WTC11 (cell line): ENCODE results near the gene CD247. TPM values are rescaled to one million over a fixed set of nuclear protein-coding genes. Genes with fewer than 3 reads are reported as not detected.

Experiments
- ATAC-seq: fragments of 200-7000 bp; cut with Tn5 transposase; 2 replicates; pipeline ENCODE4 v1.10.0; 2021; ENCODE audit warnings: mild to moderate bottlenecking, moderate library complexity
- CTCF ChIA-PET: fragments of 300-600 bp; sonication (Branson Sonifier 250); formaldehyde crosslinking; loops from one replicate; lab custom pipeline; 2021; ENCODE audit warnings: antibody characterized with exemption; lab: Charles Lee
- POLR2A ChIA-PET: fragments of 350-600 bp; sonication (Branson Sonifier 250); formaldehyde crosslinking; loops from one replicate; lab custom pipeline; 2021; ENCODE audit warnings: antibody characterized with exemption; lab: Charles Lee
- DNase-seq: peaks from one replicate; pipeline ENCODE4 v3.0.0; 2021; ENCODE audit warnings: low spot score
- H3K27ac Mint-ChIP-seq: 2 replicates; pipeline ENCODE4 v1.8.0; 2021; ENCODE audit warnings: mixed read lengths
- H3K27me3 Mint-ChIP-seq: 2 replicates; pipeline ENCODE4 v1.8.0; 2021; ENCODE audit warnings: low read depth, mild to moderate bottlenecking, moderate library complexity, mixed read lengths
- H3K36me3 Mint-ChIP-seq: 2 replicates; pipeline ENCODE4 v1.8.0; 2021; ENCODE audit warnings: mixed read lengths
- H3K4me1 Mint-ChIP-seq: 2 replicates; pipeline ENCODE4 v1.8.0; 2022; ENCODE audit warnings: mixed read lengths
- H3K4me3 Mint-ChIP-seq: 2 replicates; pipeline ENCODE4 v1.8.0; 2021; ENCODE audit warnings: mild to moderate bottlenecking, moderate library complexity, mixed read lengths
- H3K9me3 Mint-ChIP-seq: 2 replicates; pipeline ENCODE4 v1.8.0; 2021; ENCODE audit warnings: mixed read lengths
- ARID4B ChIP-seq: sonication (generic); formaldehyde crosslinking; IDR thresholded peaks from 2 replicates; pipeline ENCODE4 v1.8.0; 2023; ENCODE audit warnings: missing genetic modification reagents, mild to moderate bottlenecking, borderline replicate concordance
- CBFB ChIP-seq: sonication (generic); formaldehyde crosslinking; IDR thresholded peaks from 2 replicates; pipeline ENCODE4 v1.8.1; 2022; ENCODE audit warnings: mild to moderate bottlenecking, low read depth, missing genetic modification reagents
- ELF4 ChIP-seq: sonication (generic); formaldehyde crosslinking; IDR thresholded peaks from 2 replicates; pipeline ENCODE4 v1.8.1; 2022; ENCODE audit warnings: low read depth, mild to moderate bottlenecking, moderate library complexity, missing genetic modification reagents
- HMGA2 ChIP-seq: fragments of 250-450 bp; sonication (Bioruptor Pico); IDR thresholded peaks from 2 replicates; pipeline ENCODE4 v1.4.0; 2021; ENCODE audit warnings: mild to moderate bottlenecking, moderate library complexity
- HMGXB4 ChIP-seq: sonication (generic); formaldehyde crosslinking; IDR thresholded peaks from 2 replicates; pipeline ENCODE4 v1.8.1; 2023; ENCODE audit warnings: mild to moderate bottlenecking, moderate library complexity, missing genetic modification reagents
- JAZF1 ChIP-seq: fragments of 250-450 bp; sonication (Bioruptor Pico); IDR thresholded peaks from 2 replicates; pipeline ENCODE4 v1.9.0; 2021; ENCODE audit warnings: moderate library complexity, mild to moderate bottlenecking, inconsistent platforms
- MLX ChIP-seq: sonication (generic); formaldehyde crosslinking; IDR thresholded peaks from 2 replicates; pipeline ENCODE4 v1.8.1; 2023; ENCODE audit warnings: mild to moderate bottlenecking, missing genetic modification reagents, moderate library complexity
- MXD4 ChIP-seq: fragments of 250-450 bp; sonication (Bioruptor Pico); IDR thresholded peaks from 2 replicates; pipeline ENCODE4 v1.8.0; 2021; ENCODE audit warnings: mild to moderate bottlenecking, moderate library complexity, borderline replicate concordance
- NFE2L1 ChIP-seq: sonication (generic); formaldehyde crosslinking; IDR thresholded peaks from 2 replicates; pipeline ENCODE4 v1.8.1; 2023; ENCODE audit warnings: missing genetic modification reagents
- NR3C1 ChIP-seq: sonication (generic); formaldehyde crosslinking; conservative IDR thresholded peaks from 2 replicates; pipeline ENCODE4 v1.8.1; 2023; ENCODE audit warnings: low read depth, mild to moderate bottlenecking, missing genetic modification reagents
- PRDM15 ChIP-seq: sonication (generic); formaldehyde crosslinking; IDR thresholded peaks from 2 replicates; pipeline ENCODE4 v1.8.0; 2022; ENCODE audit warnings: missing genetic modification reagents
- PREB ChIP-seq: sonication (generic); formaldehyde crosslinking; IDR thresholded peaks from 2 replicates; pipeline ENCODE4 v1.8.1; 2022; ENCODE audit warnings: mild to moderate bottlenecking, missing genetic modification reagents, moderate library complexity, borderline replicate concordance
- RORB ChIP-seq: fragments of 250-450 bp; sonication (Bioruptor Pico); IDR thresholded peaks from 2 replicates; pipeline ENCODE4 v1.9.0; 2021; ENCODE audit warnings: mild to moderate bottlenecking
- USF1 ChIP-seq: sonication (generic); formaldehyde crosslinking; IDR thresholded peaks from 2 replicates; pipeline ENCODE4 v1.8.0; 2022; ENCODE audit warnings: mild to moderate bottlenecking, missing genetic modification reagents
- ZBTB21 ChIP-seq: sonication (generic); formaldehyde crosslinking; IDR thresholded peaks from 2 replicates; pipeline ENCODE4 v1.8.1; 2023; ENCODE audit warnings: mild to moderate bottlenecking, missing genetic modification reagents, borderline replicate concordance
- ZNF138 ChIP-seq: sonication (generic); formaldehyde crosslinking; conservative IDR thresholded peaks from 2 replicates; pipeline ENCODE4 v1.8.1; 2022; ENCODE audit warnings: mild to moderate bottlenecking, moderate library complexity, missing genetic modification reagents
- ZNF232 ChIP-seq: sonication (generic); formaldehyde crosslinking; IDR thresholded peaks from 2 replicates; pipeline ENCODE4 v1.8.0; 2022; ENCODE audit warnings: mild to moderate bottlenecking, missing genetic modification reagents
- ZSCAN18 ChIP-seq: fragments of 250-450 bp; sonication (Bioruptor Pico); IDR thresholded peaks from 2 replicates; pipeline ENCODE4 v2.1.2; 2022; ENCODE audit warnings: mild to moderate bottlenecking, moderate library complexity
- total RNA-seq: library from RNA; stranded (reverse); gene quantifications from 3 replicates; pipeline ENCODE4 v1.2.3, GENCODE V29; 2021

The CD247 gene
- total RNA-seq, 1 experiment from 2014 or later = 1.8 TPM

- no peak for TF ChIP-seq MLX
- TF ChIP-seq, all 79 proteins: peak for 2
Measured at GRCh38 chr1:167430849-167431242, 87.5 kb downstream of the CD247 start (continued).

- no peaks in the 10 kb centered on the region for H3K36me3 Mint-ChIP-seq
- ChIA-PET POLR2A (interaction anchor here (0.5 kb wide), 1 partner anchor 140 kb away, joined by 5 read pairs; no protein-coding TSS in a partner anchor), CTCF (interaction anchor here (0.6 to 1.9 kb wide), 5 partner anchors 11 to 110 kb away, joined by 3 to 6 read pairs (median 3); no protein-coding TSS in a partner anchor)
- no peaks in the 10 kb centered on the region for H3K9me3 Mint-ChIP-seq
- peaks cover 3% of the 10 kb centered on the region for H3K27me3 Mint-ChIP-seq
- ATAC-seq = peak; percentile 65
- peak overlapping the region; percentile 34 for H3K4me3 Mint-ChIP-seq
- H3K4me1 Mint-ChIP-seq = peaks cover 70% of the 10 kb centered on the region
- DNase-seq = peak; percentile 62
- peak overlapping the region; percentile 55 for H3K27ac Mint-ChIP-seq
- TF ChIP-seq RORB (CRISPR knock-in tag) (no peak), PRDM15 (CRISPR knock-in tag) (no peak), ARID4B (CRISPR knock-in tag) (no peak), ZBTB21 (CRISPR knock-in tag) (no peak), JAZF1 (no peak), USF1 (0 out of 2 replicates have a peak, but pooled peaks have one; percentile 16), NFE2L1 (CRISPR knock-in tag) (peak; percentile 56; the same call in 1 of the 2 replicates), ZNF232 (no peak), HMGA2 (no peak), NR3C1 (CRISPR knock-in tag) (no peak), HMGXB4 (no peak), ELF4 (CRISPR knock-in tag) (no peak), ZSCAN18 (CRISPR knock-in tag) (no peak), MXD4 (no peak), PREB (CRISPR knock-in tag) (no peak), CBFB (CRISPR knock-in tag) (no peak), ZNF138 (CRISPR knock-in tag) (no peak)
Measured at GRCh38 chr1:167430134-167430848, 88.0 kb downstream of the CD247 start.
